ENCODE data around the gene TYK2. TPM values are rescaled to one million over a fixed set of nuclear protein-coding genes. Genes with fewer than 3 reads are reported as not detected.
"Not testable (repeated sequence)": the region's sequence is repeated elsewhere in the genome, so short reads cannot be mapped to it uniquely, and the experiment has no call there.

TYK2 gene
- total RNA-seq, 1 experiment from 2014 or later: 66.4 TPM

DNA sequence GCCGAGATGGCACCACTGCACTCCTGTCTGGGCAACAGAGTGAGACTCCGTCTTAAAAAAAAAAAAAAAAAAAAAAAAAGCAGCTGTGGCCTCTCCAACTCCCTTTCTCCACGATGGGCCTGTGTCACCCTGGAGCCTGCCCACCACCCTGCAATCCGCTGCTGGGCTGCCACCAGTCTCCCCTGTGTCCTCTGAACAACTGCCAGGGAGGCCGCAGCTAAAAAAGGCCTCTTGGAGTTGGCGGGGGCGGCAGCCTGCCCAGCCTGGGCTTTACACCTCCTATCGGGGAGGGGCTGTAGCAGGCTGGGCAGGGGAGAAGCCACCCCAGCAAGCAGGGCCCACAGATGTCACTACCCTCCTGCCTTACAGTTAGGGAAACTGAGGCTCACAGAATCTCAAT is 19.5 kb upstream of the TYK2 start (continued):
- TF ChIP-seq, protein P1, sequence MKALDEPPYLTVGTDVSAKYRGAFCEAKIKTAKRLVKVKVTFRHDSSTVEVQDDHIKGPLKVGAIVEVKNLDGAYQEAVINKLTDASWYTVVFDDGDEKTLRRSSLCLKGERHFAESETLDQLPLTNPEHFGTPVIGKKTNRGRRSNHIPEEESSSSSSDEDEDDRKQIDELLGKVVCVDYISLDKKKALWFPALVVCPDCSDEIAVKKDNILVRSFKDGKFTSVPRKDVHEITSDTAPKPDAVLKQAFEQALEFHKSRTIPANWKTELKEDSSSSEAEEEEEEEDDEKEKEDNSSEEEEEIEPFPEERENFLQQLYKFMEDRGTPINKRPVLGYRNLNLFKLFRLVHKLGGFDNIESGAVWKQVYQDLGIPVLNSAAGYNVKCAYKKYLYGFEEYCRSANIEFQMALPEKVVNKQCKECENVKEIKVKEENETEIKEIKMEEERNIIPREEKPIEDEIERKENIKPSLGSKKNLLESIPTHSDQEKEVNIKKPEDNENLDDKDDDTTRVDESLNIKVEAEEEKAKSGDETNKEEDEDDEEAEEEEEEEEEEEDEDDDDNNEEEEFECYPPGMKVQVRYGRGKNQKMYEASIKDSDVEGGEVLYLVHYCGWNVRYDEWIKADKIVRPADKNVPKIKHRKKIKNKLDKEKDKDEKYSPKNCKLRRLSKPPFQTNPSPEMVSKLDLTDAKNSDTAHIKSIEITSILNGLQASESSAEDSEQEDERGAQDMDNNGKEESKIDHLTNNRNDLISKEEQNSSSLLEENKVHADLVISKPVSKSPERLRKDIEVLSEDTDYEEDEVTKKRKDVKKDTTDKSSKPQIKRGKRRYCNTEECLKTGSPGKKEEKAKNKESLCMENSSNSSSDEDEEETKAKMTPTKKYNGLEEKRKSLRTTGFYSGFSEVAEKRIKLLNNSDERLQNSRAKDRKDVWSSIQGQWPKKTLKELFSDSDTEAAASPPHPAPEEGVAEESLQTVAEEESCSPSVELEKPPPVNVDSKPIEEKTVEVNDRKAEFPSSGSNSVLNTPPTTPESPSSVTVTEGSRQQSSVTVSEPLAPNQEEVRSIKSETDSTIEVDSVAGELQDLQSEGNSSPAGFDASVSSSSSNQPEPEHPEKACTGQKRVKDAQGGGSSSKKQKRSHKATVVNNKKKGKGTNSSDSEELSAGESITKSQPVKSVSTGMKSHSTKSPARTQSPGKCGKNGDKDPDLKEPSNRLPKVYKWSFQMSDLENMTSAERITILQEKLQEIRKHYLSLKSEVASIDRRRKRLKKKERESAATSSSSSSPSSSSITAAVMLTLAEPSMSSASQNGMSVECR (CRISPR knock-in tag; IDR thresholded peaks at IDR 0.05; ENCODE audit: borderline replicate concordance): no peak
- TF ChIP-seq, protein P2, sequence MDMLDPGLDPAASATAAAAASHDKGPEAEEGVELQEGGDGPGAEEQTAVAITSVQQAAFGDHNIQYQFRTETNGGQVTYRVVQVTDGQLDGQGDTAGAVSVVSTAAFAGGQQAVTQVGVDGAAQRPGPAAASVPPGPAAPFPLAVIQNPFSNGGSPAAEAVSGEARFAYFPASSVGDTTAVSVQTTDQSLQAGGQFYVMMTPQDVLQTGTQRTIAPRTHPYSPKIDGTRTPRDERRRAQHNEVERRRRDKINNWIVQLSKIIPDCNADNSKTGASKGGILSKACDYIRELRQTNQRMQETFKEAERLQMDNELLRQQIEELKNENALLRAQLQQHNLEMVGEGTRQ (CRISPR knock-in tag; IDR thresholded peaks at IDR 0.05): no peak

DNA sequence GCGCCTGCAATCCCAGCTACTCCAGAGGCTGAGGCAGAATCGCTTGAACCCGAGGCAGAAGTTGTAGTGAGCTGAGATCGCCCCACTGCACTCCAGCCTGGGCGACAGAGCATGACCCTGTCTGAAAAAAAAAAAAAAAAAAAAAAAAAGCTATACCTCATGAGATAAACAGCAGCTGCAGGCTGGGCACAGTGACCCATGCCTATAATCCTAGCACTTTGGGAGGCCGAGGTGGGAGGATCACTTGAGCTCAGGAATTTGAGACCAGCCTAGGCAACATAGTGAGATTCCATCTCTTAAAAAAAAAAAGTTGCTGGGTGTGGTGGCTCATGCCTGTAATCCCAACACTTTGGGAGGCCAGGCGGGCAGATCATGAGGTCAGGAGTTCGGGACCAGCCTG is 19.0 kb upstream of the TYK2 start:
- ChIA-PET POLR2A (interaction anchor here (0.6 kb wide), 1 partner anchor 104 kb away, joined by 4 read pairs; the partner anchor contains the start of gene KEAP1), CTCF (interaction anchor here (0.6 to 2.9 kb wide), 6 partner anchors 9 to 140 kb away, joined by 3 to 23 read pairs (median 8); partner anchors contain the start of gene ICAM1)
- not testable (repeated sequence) for H3K4me3 Mint-ChIP-seq; H3K9me3 Mint-ChIP-seq; ATAC-seq; DNase-seq (ENCODE audit: low spot score); H3K27me3 Mint-ChIP-seq (ENCODE audit: low read depth); H3K27ac Mint-ChIP-seq
- Mint-ChIP-seq H3K4me1 (peaks cover 15% of the 10 kb centered on the region), H3K36me3 (peaks cover 20% of the 10 kb centered on the region)

DNA sequence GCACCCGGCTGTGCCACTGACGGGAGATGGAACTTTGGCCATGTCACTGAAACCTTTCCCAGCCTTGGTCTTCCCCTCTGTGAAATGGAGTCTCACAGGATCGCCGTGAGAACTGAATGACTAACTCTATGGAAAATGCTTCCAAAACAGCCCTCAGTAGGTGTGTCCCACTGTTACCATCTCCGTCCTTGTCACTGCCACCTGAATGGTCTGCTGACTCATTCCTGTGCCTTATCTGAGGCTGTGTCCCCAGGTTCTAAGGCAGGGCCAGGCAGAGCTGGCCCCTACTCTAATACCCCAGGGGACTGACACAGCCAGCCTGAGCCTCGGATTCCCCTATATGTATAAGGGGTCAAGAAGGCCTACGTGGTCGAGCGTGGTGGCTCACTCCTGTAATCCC is 18.4 kb upstream of the TYK2 start:
- H3K4me3 Mint-ChIP-seq: no peak overlapping the region
- peaks cover 15% of the 10 kb centered on the region for H3K4me1 Mint-ChIP-seq
- DNase-seq (ENCODE audit: low spot score) (no peak), ATAC-seq (no peak)
- H3K9me3 Mint-ChIP-seq: no peaks in the 10 kb centered on the region
- H3K27ac Mint-ChIP-seq: no peak overlapping the region
- no peaks in the 10 kb centered on the region; the same call in 1 of the 2 replicates for H3K27me3 Mint-ChIP-seq (ENCODE audit: low read depth)
- POLR2A ChIA-PET: no interaction called here
- TF ChIP-seq MXD4 (CRISPR knock-in tag; IDR thresholded peaks at IDR 0.05; ENCODE audit: borderline replicate concordance) (no peak), ZNF416 (CRISPR knock-in tag; IDR thresholded peaks at IDR 0.05) (no peak), CREM (CRISPR knock-in tag; IDR thresholded peaks at IDR 0.05) (no peak), NFE2L1 (CRISPR knock-in tag; IDR thresholded peaks at IDR 0.05) (no peak), SMAD4 (CRISPR knock-in tag; IDR thresholded peaks at IDR 0.05) (no peak), NR1H2 (CRISPR knock-in tag; IDR thresholded peaks at IDR 0.05) (no peak), KAT7 (CRISPR knock-in tag; IDR thresholded peaks at IDR 0.05; ENCODE audit: borderline replicate concordance) (no peak), CREB1 (CRISPR knock-in tag; IDR thresholded peaks at IDR 0.05) (no peak), TCF7 (CRISPR knock-in tag; IDR thresholded peaks at IDR 0.05; ENCODE audit: low read depth) (no peak), ZNF423 (CRISPR knock-in tag; IDR thresholded peaks at IDR 0.05) (no peak)
- TF ChIP-seq, protein P3, sequence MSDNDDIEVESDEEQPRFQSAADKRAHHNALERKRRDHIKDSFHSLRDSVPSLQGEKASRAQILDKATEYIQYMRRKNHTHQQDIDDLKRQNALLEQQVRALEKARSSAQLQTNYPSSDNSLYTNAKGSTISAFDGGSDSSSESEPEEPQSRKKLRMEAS (CRISPR knock-in tag; IDR thresholded peaks at IDR 0.05): no peak
- TF ChIP-seq, protein P4, sequence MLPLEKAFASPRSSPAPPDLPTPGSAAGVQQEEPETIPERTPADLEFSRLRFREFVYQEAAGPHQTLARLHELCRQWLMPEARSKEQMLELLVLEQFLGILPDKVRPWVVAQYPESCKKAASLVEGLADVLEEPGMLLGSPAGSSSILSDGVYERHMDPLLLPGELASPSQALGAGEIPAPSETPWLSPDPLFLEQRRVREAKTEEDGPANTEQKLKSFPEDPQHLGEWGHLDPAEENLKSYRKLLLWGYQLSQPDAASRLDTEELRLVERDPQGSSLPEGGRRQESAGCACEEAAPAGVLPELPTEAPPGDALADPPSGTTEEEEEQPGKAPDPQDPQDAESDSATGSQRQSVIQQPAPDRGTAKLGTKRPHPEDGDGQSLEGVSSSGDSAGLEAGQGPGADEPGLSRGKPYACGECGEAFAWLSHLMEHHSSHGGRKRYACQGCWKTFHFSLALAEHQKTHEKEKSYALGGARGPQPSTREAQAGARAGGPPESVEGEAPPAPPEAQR (CRISPR knock-in tag; IDR thresholded peaks at IDR 0.05): no peak
- TF ChIP-seq, protein P5, sequence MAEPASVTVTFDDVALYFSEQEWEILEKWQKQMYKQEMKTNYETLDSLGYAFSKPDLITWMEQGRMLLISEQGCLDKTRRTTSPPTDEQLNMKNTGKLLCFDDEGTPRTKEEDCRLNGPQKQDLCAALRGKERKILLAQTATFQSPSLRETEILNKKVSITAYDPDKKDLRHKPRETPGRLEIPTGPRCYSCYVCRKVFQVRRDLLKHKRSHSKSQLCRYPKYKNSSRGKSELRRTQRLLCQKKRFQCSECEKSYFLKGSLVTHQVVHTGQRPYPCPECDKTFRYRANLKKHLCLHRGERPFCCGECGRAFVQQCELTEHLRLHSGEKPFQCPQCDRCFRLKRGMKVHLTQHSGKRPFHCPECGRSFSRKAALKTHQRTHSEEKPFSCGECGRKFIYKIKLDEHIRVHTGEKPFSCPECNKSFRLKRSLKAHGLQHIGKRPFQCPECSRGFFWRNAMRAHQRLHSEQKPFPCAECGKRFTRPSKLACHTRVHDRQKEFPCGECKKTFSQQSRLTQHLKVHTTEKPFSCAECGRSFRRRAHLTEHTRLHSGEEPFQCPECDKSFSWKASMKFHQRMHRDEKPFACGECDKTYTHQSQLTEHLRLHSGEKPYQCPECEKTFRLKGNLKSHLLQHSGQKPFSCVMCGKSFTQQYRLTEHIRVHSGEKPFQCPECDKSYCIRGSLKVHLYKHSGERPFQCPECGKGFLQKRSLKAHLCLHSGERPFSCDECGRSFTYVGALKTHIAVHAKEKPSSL (CRISPR knock-in tag; conservative IDR thresholded peaks at IDR 0.05): no peak
- TF ChIP-seq, protein P6, sequence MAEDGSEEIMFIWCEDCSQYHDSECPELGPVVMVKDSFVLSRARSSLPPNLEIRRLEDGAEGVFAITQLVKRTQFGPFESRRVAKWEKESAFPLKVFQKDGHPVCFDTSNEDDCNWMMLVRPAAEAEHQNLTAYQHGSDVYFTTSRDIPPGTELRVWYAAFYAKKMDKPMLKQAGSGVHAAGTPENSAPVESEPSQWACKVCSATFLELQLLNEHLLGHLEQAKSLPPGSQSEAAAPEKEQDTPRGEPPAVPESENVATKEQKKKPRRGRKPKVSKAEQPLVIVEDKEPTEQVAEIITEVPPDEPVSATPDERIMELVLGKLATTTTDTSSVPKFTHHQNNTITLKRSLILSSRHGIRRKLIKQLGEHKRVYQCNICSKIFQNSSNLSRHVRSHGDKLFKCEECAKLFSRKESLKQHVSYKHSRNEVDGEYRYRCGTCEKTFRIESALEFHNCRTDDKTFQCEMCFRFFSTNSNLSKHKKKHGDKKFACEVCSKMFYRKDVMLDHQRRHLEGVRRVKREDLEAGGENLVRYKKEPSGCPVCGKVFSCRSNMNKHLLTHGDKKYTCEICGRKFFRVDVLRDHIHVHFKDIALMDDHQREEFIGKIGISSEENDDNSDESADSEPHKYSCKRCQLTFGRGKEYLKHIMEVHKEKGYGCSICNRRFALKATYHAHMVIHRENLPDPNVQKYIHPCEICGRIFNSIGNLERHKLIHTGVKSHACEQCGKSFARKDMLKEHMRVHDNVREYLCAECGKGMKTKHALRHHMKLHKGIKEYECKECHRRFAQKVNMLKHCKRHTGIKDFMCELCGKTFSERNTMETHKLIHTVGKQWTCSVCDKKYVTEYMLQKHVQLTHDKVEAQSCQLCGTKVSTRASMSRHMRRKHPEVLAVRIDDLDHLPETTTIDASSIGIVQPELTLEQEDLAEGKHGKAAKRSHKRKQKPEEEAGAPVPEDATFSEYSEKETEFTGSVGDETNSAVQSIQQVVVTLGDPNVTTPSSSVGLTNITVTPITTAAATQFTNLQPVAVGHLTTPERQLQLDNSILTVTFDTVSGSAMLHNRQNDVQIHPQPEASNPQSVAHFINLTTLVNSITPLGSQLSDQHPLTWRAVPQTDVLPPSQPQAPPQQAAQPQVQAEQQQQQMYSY (CRISPR knock-in tag; IDR thresholded peaks at IDR 0.05): no peak
- peaks cover 20% of the 10 kb centered on the region for H3K36me3 Mint-ChIP-seq
- CTCF ChIA-PET: interaction anchor here (0.6 to 2.9 kb wide), 6 partner anchors 8 to 140 kb away, joined by 3 to 23 read pairs (median 8); partner anchors contain the start of gene ICAM1
